GM21619 (cell line): ENCODE results near the gene LIN52.

Experiments used
- ATAC-seq: cut with Tn5 transposase; IDR thresholded peaks from one replicate; pipeline ENCODE4 v1.9.1; 2021; ENCODE audit not compliant: unreplicated experiment

LIN52 gene

GRCh38 chr14:74221741-74222140 is 137.0 kb downstream of the LIN52 start:
- ATAC-seq = no peak

- no peak for ATAC-seq
These were observed 138.3 kb downstream of the LIN52 start for GRCh38 chr14:74223016-74223415.

- ATAC-seq = no peak
These were observed 147.0 kb downstream of the LIN52 start for GRCh38 chr14:74231784-74232183.

GRCh38 chr14:74235017-74235416 is 150.3 kb downstream of the LIN52 start:
- ATAC-seq = no peak

GRCh38 chr14:74237441-74237840 is 152.7 kb downstream of the LIN52 start:
- no peak for ATAC-seq

- ATAC-seq = no peak
These were observed 154.5 kb downstream of the LIN52 start, which contains the start of gene VSX2 for GRCh38 chr14:74238974-74239847. Gene VSX2, plus strand, starts transcription at chr14:74239449. Its CDS starts 113 bp downstream, at chr14:74239562.

- ATAC-seq = no peak
These were observed 155.4 kb downstream of the LIN52 start for GRCh38 chr14:74239848-74240793.

- ATAC-seq = no peak
These were observed 156.3 kb downstream of the LIN52 start for GRCh38 chr14:74240794-74241651.

GRCh38 chr14:74241652-74242017 is 156.9 kb downstream of the LIN52 start:
- ATAC-seq = no peak

GRCh38 chr14:74242021-74242779 is 157.4 kb downstream of the LIN52 start:
- no peak for ATAC-seq

GRCh38 chr14:74242780-74243042 is 158.0 kb downstream of the LIN52 start:
- ATAC-seq = no peak

- ATAC-seq = no peak
These were observed 158.3 kb downstream of the LIN52 start for GRCh38 chr14:74243051-74243450.

- ATAC-seq = no peak
These were observed 159.4 kb downstream of the LIN52 start for GRCh38 chr14:74244115-74244514.

GRCh38 chr14:74245292-74245691 is 160.5 kb downstream of the LIN52 start:
- no peak for ATAC-seq

- ATAC-seq = no peak
These were observed 161.8 kb downstream of the LIN52 start for GRCh38 chr14:74246542-74246941.

- ATAC-seq = no peak
These were observed 163.3 kb downstream of the LIN52 start for GRCh38 chr14:74248017-74248416.

GRCh38 chr14:74249433-74250375 is 164.9 kb downstream of the LIN52 start:
- no peak for ATAC-seq
